GM21529 (cell line): Measurements from ENCODE around the gene C2orf81.

ENCODE experiments used
- ATAC-seq: cut with Tn5 transposase; IDR thresholded peaks from one replicate; pipeline ENCODE4 v1.9.1; 2021; ENCODE audit not compliant: unreplicated experiment

C2orf81 gene

DNA sequence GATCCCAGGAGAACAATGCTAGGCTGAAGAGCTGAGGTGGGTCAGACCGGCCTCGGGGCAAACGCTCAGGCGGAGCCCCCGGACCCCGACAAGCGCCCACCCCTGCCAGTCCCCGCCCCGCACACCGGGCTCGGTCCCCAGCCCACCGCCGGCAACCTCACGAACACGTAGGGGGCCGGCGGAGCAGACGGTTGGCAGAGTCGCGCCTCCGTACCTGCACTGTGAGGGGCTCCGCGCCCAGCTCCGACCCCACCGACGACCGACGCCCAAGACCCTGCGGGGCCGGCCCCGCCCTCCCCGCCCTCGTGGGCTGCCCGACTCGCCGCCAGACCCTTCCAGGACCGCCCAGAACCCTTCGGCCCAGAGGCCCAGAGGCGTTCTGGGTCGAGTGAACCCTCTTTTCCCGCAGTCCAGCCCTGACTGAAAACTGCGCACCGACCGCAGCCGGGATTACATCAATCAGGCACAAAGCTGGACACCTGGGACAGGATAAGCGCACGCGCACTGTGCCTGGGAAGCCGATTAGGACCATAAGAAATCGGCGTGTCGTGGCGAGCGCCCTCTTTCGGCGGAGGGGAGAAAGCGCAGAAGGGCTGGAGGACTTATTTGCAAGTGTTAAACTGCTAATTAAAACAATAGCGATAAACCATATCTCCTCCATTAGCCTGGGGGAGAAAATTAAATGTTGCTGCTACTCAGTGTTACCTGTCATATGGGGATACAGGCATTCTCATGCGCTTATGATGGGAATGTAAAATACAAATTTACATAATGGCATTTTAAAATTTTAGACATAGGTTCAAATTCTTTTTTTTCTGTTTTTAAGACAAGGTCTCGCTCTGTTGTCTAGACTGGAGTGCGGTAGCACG lies 29.6 kb downstream of the C2orf81 start:
- ATAC-seq: peak; percentile 70

DNA sequence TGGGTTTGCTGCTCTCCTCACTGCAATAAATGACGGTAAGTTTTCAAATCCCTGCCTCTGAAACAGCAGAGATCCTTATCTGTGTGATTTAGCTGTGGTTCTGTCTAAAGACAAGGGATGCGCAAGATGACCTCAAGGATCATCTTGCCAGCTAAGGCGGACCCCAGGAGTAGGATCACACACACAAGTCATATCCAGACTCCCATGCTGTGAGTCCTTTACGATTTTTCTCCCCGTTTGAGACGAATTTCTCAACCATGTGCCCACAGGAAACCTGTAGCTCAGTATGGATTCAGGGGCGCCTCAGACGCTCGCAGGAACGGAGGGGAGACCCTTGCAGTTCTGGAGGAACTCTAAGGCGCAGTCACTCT lies 30.2 kb downstream of the C2orf81 start:
- peak; percentile 38 for ATAC-seq

DNA sequence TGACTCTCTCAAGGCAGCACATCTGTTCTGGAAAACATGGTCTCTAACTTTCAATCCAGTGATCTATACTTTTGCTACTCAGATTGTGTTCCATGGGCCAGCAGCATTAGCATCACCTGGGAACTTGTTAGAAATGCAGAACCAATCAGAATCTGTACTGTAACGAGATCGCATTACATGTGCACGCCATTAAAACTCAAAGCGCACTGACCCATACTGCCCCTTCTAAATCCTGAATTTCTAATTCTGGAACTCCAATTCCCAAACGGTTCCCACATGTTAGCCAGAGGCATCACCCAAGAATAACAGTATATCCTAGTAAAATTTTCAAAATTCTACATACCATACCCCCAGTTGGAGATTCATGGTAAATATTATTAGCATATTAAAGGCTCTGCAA lies 30.8 kb downstream of the C2orf81 start:
- no peak for ATAC-seq

DNA sequence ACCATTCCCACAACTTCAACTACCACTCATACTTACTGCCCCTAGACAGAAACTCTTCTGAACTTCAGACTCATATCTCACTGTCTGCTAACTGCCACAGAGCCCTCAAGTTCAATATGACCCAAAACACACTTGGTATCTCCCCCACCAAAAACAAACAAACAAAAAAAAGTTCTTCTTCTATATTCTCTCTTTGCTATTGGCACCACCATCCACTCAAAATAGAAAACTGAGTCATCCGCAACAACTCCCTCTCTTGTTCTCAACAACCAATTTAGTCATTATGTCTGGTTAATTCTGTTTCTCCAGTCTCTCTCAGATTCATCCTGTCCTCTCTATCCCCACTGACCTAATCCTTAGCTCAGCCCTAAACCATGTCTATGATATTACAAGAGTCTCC lies 34.1 kb downstream of the C2orf81 start:
- ATAC-seq: no peak

DNA sequence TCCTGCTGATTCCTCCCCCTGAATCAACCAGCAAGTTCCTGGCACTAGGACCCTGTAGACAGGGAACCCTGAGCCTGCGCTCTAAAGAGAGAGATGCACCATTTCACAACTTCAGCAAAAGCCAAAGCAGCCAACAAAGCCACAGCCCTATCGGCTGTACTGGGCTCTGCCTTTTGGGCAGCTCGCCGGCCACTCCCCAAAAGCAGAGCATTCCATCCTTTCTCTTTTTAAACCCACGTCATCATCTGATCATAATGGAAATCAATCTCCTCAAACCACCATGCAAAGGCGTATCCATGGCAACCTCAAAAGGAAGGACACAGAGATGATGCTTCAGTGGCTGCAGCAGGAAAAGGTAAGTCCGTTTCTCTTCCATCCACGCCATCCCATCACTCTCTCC lies 36.0 kb downstream of the C2orf81 start:
- no peak for ATAC-seq

DNA sequence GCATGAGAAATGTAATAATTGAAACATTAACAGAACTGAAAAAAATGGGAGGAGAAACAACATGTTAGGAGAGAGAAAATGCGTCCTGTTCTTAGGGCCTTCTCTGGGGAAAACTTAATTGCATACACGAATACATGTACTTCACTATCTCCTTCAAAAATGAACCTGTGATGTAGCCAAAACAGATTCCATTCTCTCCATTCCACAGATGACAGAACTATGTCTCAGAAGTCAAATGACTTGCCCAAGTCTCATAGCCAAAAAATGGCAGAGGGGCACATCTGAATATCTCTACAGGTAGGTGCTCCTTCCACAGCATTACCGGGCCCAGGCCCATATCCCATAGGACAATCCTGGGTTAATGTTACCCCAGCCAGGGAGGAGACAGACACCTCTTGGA lies 37.4 kb downstream of the C2orf81 start:
- no peak for ATAC-seq

DNA sequence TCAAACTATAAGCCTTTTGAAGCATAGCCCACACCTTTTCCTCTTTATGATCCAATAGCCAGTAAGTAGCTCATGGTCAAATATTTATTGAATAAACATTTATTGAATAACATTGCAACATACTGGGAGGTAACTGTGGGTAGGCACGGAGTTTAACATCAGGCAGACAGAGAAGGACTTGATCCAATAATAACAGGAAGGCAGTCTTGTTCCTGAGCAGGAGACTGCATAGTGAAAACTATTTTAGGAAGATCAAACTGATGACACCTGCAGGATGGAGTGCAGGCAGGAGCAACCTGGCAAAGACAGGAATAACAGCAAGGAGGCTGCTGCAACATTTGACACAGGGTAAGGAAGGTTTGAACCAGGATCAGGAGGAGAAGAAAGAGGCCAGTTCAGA lies 38.2 kb downstream of the C2orf81 start:
- no peak for ATAC-seq

DNA sequence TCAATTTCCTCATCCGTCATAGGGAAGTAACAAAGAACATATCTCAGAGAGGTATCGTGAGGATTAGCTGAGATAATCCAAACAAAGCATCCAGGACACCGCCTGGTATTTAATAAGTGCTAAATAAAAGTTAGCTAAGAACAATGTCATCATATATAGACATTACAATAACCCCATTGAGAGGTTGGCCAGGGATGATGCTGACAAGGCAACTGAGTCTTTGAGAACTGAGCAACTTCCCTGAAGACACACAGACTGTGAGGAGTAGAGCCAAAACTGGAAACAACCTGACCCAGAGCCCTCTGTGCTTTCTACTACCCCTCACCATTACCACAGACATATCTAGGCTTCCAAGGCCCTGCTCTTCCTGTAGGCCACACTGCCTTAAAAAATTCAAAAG lies 39.7 kb downstream of the C2orf81 start:
- no peak for ATAC-seq

DNA sequence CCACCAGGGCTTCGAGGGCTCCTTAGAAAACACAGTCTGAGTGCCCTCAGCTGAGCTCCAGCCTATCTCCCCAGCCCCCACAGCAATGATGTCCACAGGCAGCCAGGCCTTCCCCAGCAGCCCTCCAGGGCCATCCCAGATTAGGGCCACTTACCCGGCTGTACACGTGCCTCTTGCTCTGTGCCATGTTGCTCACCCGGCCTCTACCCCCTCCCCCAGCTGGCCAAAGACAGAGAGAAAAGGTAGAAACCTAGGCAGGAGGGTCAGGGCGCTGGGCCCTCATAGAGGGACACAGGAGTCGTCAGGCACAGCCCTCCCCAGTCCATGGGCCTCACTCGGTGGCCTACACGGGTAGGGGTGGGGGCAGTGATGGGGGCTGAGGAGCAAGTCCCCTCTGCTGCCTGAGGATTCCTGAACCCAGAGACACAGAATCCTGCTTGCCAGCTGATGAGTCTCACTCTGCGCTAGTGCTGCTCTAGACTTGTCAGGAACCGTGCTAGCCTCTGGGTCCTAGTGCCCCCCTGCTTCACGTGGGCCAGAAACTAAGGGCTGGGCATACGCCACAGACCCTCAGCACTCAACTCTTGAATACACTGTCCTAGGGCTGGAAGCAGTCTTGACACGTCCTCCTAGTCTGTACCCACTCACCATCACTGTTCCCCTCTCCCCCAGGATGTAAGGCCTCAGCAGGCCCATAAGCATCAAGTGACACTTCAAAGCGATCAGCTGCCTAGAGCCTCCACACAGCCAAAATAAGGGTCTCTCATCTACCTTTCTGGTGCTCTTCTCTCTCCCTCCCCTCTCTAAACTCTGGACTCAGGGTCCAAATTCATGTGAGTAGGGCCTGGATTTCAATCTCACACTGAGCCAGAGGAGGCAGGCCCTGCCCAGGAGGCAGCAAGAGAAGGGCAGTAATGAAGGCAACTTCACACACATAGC lies 41.3 kb downstream of the C2orf81 start, which contains the start of gene DCTN1:
TSS of gene DCTN1 (minus strand) at position 461 of the 939 bp plus-strand sequence. CDS start at position 187, 274 bp downstream.
- ATAC-seq: no peak

DNA sequence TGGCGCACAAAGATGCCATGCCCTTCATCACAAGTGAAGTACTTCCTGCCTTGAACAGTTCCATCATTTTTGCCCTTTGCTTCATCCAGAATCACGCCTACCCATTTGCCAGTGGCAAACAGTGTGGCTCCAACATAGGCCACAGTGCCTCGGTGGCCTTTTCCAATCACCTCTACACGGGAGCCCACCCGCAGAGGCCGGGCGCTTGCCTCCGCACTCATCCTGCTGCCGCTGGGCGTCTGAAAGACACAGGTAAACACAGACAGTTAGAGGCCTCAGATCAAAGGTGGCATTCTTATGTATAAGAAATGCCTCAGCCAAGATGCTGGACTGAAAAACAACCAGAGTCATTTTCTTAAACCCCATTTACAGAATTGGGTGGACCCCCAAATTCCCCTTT lies 43.4 kb downstream of the C2orf81 start:
- ATAC-seq: no peak

DNA sequence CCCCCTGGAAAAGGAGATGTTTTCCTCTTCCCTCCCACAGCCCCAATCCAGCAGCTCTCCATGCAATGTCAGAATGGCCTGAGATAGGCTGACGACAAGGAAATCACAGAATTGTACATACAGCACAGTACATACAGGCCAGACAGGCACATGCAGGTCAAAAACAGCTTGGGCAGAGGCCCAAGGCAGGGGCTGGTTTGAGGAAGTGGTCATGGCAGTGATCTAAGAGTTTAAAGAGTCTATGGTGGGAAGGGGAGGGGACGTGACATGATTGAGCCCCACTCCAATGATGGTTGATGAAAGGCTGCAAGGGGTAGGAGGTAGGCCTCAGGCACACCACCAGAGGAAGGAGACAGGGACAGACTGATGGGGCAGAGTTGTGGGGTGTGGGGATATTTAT lies 45.6 kb downstream of the C2orf81 start:
- no peak for ATAC-seq

DNA sequence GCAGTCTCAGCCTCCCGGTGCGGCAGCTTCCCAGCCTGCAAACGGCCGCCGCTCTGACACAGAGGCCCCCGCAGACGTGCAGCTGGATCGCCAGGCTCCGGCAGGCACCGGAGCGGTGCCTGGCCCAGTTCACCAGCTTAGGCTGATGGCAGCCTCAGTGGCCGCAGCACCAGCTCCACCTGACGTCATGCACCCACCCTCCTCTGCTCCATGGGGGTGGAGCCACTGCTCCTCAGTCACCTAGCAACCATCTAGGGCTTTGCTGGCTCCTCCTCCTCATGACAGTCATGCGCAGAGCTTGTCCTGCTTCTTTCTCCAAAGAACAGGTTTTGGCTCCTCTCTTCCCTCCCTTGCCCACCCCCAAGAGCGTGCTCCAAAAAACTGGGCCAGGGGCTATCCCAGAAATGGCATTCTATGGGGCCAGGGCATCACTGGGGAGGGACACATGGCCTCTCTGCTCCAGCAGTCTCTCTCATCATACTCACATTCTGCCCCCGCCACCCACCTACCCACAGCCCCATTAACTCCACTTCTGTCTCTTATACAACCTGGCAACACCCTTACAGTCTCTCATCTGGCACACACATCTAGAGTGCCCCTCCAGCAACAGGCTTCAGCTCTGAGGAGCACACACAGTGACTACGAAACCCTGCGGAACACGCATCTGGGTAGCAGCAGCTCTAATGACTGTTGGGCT lies 46.8 kb downstream of the C2orf81 start:
- ATAC-seq: no peak

DNA sequence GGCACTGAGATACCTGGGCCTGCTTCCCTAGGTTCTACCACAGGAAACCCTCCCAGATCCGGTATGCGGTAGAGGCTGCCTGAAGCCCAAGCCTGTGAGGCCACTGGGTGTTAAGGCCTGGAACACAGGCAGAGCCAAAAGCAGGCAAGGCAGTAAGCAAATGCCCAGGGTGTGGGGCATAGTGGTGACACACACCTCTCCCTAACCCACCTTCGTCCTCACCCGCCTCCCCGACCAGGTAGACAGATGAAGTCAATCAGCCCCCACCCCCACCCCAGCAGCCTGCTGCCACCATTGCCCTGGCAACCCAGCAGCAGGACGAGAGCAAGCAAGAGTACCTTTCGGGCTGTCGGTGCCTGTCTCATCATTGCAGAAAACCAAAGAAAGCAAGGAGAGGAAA lies 47.4 kb downstream of the C2orf81 start:
- no peak for ATAC-seq

DNA sequence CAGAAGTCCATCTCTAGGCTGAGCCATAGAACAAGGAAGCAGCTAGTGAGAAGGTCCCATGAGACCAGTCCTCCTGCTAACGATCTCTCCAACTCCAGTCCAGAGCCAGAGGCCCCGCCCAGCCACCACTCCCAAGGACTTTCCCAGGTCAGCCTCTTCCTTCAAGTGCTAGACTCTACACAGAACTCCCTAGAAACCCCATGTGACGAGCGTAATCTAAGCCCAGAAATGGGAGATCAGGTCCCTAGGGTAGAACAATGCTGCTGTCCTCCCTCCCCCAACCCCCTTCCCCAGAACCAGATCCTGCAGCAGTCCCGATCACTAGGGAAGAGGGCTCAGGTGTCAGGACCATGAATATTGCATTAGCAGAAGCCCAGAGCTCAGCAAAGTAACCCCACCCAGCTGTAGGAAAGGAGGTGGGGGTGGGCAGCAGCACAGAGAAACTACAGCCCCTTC lies 48.2 kb downstream of the C2orf81 start:
- no peak for ATAC-seq

DNA sequence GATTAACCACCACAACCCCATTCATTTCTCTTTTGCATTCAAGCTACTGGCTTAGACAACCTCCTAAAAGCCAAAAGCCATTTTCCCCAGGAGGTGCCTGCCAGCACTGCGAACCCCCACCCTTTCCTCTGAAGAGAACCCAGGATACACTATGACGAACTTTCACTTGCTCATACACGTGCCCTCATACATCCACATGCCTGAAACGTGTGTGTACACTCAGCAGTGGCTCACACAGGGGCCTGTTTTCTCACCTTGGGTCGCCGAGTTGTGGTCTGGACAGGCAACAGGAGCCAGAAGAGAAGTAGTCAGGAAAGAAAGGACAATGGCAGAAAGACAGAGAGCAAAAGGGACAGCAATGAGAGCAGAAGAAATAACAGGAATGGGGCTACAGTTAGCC lies 48.7 kb downstream of the C2orf81 start:
- ATAC-seq: no peak

DNA sequence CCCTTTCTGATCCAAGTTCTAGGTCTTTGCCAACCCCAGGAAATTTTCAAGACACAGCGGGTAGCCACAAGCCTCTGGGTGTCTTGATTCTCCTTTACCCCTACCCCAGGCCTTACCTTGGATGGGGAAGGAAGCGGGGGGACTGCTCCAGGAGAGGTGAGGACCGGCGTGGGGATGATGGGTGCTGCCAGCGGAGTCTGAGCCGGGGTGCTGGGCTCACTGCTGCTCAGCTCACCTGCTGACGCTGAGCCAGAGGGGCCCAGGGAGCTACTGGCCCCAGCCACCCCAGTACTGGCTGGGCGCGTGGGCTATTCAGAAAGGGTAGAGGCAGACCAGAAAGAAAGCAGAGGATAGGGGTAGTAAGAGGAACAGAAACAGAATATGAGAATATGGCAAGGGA lies 50.0 kb downstream of the C2orf81 start:
- no peak for ATAC-seq

DNA sequence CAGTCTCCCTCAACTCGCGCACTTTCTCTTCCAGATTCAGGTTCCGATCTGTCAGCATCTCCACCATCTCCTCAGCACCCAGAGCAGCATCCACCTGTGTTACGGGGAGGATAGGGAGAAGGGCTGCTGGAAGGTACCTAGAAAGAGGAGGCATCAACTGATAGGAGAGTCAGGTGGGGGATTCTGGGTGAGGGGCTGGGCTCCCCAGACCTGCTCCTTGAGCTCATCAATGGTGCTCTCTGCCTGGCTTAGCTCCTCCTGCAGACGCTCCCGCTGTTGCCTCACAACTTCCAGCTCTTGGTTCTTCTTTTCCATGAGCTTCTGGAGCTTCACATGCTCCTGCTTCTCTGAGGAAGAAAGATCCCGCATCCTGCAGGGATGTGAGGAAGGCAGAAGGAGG lies 51.4 kb downstream of the C2orf81 start:
- no peak for ATAC-seq

DNA sequence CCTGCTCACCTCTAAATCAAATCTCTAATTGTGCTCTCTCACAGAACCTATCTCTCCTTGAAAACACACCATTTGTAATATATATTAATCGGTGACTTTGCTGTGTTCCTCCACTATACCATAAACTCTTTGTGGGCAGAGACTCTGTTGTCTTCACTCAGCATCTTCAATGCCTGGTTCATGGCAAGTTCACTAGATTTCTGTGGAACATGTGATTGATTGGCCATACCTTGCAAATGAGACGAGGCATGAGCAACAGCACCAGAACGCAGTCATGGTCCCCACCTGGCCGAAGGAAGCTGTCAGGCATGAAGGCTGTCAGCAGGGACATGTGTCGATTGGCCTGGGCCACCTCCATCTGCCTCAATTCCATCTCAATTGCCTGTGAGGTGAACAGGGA lies 52.9 kb downstream of the C2orf81 start:
- ATAC-seq: no peak

DNA sequence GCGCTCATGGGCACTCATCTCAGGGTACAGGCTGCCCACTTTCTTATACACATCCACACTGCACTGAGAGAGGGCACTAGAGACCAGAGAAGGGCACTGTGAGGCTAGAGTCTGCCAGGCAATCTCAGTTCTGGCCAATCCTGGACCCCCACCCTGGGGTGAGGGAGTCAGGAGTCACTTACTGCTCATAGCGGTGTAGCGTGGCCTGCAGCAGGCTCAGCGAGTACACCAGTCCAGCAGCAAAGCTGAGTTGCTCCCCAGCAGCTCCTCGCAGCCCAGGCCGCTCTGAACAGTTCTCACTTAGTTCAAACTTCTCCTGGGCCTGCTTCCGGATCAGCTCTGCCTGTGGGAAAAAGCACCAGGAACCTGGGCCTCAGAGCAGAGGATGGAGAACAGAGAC lies 53.6 kb downstream of the C2orf81 start:
- ATAC-seq: no peak

DNA sequence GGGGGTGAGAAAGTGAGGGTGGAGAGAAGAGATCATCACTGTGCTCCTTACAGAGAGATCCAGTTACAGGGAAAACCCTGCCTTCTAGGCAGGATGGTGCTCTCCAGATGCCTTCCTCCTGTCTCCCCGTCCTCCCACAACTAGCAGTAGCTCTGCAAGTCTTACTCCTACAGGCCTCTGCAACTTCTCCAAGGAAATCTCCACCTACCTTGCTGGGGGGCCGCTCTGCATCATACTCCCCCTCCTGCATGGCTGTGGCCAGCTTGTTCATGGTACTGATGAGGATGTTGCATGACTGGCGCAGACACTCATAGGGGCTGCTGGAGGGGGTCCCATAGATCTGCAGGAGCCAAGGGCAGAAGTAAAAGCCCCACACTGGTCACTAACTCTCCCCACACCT lies 55.4 kb downstream of the C2orf81 start:
- no peak for ATAC-seq
